ACC112 (cell line): Measurements from ENCODE around the gene CD22.
"Not testable (repeated sequence)": the region's sequence is repeated elsewhere in the genome, so short reads cannot be mapped to it uniquely, and the experiment has no call there.

Experiments used
- H2AFZ ChIP-seq: fragments of 200-600 bp; sonication (generic); one replicate; pipeline ENCODE4 v1.6.0; 2017; ENCODE audit warnings: antibody characterized with exemption, low read length; ENCODE audit not compliant: unreplicated experiment
- H3K27ac ChIP-seq: fragments of 200-600 bp; sonication (generic); 2 replicates; pipeline ENCODE4 v1.5.1; 2014; ENCODE audit warnings: low read depth, mild to moderate bottlenecking, antibody characterized with exemption, low read length, moderate library complexity
- H3K27me3 ChIP-seq: fragments of 200-600 bp; sonication (generic); 2 replicates; pipeline ENCODE4 v1.6.1; 2014; ENCODE audit warnings: mild to moderate bottlenecking, antibody characterized with exemption, low read length, moderate library complexity, mixed read lengths; ENCODE audit not compliant: insufficient read depth
- H3K36me3 ChIP-seq: fragments of 200-600 bp; sonication (generic); 2 replicates; pipeline ENCODE4 v1.6.1; 2016; ENCODE audit warnings: mild to moderate bottlenecking, antibody characterized with exemption, low read length, moderate library complexity, mixed read lengths; ENCODE audit not compliant: insufficient read depth
- H3K4me1 ChIP-seq: fragments of 200-600 bp; sonication (generic); one replicate; pipeline ENCODE4 v1.6.1; 2016; ENCODE audit warnings: low read length, mixed read lengths; ENCODE audit not compliant: insufficient read depth, unreplicated experiment, control insufficient read depth
- H3K4me3 ChIP-seq: fragments of 200-600 bp; sonication (generic); 2 replicates; pipeline ENCODE4 v1.5.1; 2014; ENCODE audit warnings: mild to moderate bottlenecking, low read depth, low read length
- H3K79me2 ChIP-seq: fragments of 200-600 bp; sonication (generic); one replicate; pipeline ENCODE4 v1.6.0; 2016; ENCODE audit warnings: low read length; ENCODE audit not compliant: control insufficient read depth, unreplicated experiment, insufficient read depth

CD22 gene

GRCh38 chr19:35375505-35376307 is 46.7 kb downstream of the CD22 start:
- Histone ChIP-seq H3K36me3 (no peaks in the 10 kb centered on the region), H3K27ac (no peak overlapping the region), H3K27me3 (no peaks in the 10 kb centered on the region; the same call in 1 of the 2 replicates), H3K79me2 (no peaks in the 10 kb centered on the region), H3K4me1 (no peaks in the 10 kb centered on the region), H2AFZ (no peak overlapping the region), H3K4me3 (no peak overlapping the region)

- Histone ChIP-seq H3K79me2 (no peaks in the 10 kb centered on the region), H3K4me3 (no peak overlapping the region), H3K27ac (no peak overlapping the region)
These were observed 48.7 kb downstream of the CD22 start for GRCh38 chr19:35377656-35378055.

GRCh38 chr19:35378356-35378755 is 49.4 kb downstream of the CD22 start:
- Histone ChIP-seq H3K27me3 (peaks cover 13% of the 10 kb centered on the region), H3K4me3 (no peak overlapping the region), H3K79me2 (no peaks in the 10 kb centered on the region), H2AFZ (no peak overlapping the region), H3K27ac (no peak overlapping the region), H3K4me1 (no peaks in the 10 kb centered on the region), H3K36me3 (no peaks in the 10 kb centered on the region)

More at GRCh38 chr19:35377656-35378055, 48.7 kb downstream of the CD22 start:
- Histone ChIP-seq H3K27me3 (peaks cover 13% of the 10 kb centered on the region), H3K4me1 (no peaks in the 10 kb centered on the region), H3K36me3 (no peaks in the 10 kb centered on the region), H2AFZ (no peak overlapping the region)

GRCh38 chr19:35379545-35379944 is 50.6 kb downstream of the CD22 start:
- not testable (repeated sequence) for H3K4me3 ChIP-seq, H3K27ac ChIP-seq, H3K36me3 ChIP-seq, H3K79me2 ChIP-seq, H2AFZ ChIP-seq, H3K4me1 ChIP-seq
- peaks cover 13% of the 10 kb centered on the region for H3K27me3 ChIP-seq

- no peak overlapping the region for H2AFZ ChIP-seq
- H3K4me1 ChIP-seq, result no peaks in the 10 kb centered on the region
- H3K4me3 ChIP-seq, result no peak overlapping the region
- H3K27me3 ChIP-seq, result peaks cover 13% of the 10 kb centered on the region
- H3K27ac ChIP-seq, result no peak overlapping the region
- H3K79me2 ChIP-seq, result no peaks in the 10 kb centered on the region
- no peaks in the 10 kb centered on the region for H3K36me3 ChIP-seq
These were observed 51.0 kb downstream of the CD22 start for GRCh38 chr19:35379992-35380391.

- H3K27me3 ChIP-seq, result peaks cover 13% of the 10 kb centered on the region
- H3K79me2 ChIP-seq, result no peaks in the 10 kb centered on the region
- no peak overlapping the region for H3K4me3 ChIP-seq
- H3K4me1 ChIP-seq, result no peaks in the 10 kb centered on the region
- H2AFZ ChIP-seq, result no peak overlapping the region
- no peaks in the 10 kb centered on the region for H3K36me3 ChIP-seq
- H3K27ac ChIP-seq, result no peak overlapping the region
These were observed 51.6 kb downstream of the CD22 start for GRCh38 chr19:35380450-35381124.

- no peaks in the 10 kb centered on the region for H3K79me2 ChIP-seq
- H3K27ac ChIP-seq, result no peak overlapping the region
- H2AFZ ChIP-seq, result no peak overlapping the region
- no peaks in the 10 kb centered on the region for H3K36me3 ChIP-seq
- peaks cover 13% of the 10 kb centered on the region for H3K27me3 ChIP-seq
- H3K4me3 ChIP-seq, result no peak overlapping the region
- H3K4me1 ChIP-seq, result no peaks in the 10 kb centered on the region
These were observed 52.3 kb downstream of the CD22 start for GRCh38 chr19:35381318-35381717.

- Histone ChIP-seq H3K4me3 (no peak overlapping the region), H3K27ac (no peak overlapping the region), H3K27me3 (peaks cover 13% of the 10 kb centered on the region), H3K79me2 (no peaks in the 10 kb centered on the region), H3K4me1 (no peaks in the 10 kb centered on the region), H2AFZ (no peak overlapping the region), H3K36me3 (no peaks in the 10 kb centered on the region)
These were observed 52.9 kb downstream of the CD22 start for GRCh38 chr19:35381926-35382325.

- H3K27ac ChIP-seq, result no peak overlapping the region
- no peaks in the 10 kb centered on the region for H3K79me2 ChIP-seq
- no peaks in the 10 kb centered on the region for H3K36me3 ChIP-seq
- H2AFZ ChIP-seq, result no peak overlapping the region
- no peaks in the 10 kb centered on the region for H3K4me1 ChIP-seq
- peaks cover 13% of the 10 kb centered on the region for H3K27me3 ChIP-seq
- no peak overlapping the region for H3K4me3 ChIP-seq
These were observed 54.5 kb downstream of the CD22 start for GRCh38 chr19:35383536-35383935.

- no peak overlapping the region for H2AFZ ChIP-seq
- H3K4me1 ChIP-seq, result no peaks in the 10 kb centered on the region
- no peak overlapping the region for H3K27ac ChIP-seq
- no peak overlapping the region for H3K4me3 ChIP-seq
- H3K79me2 ChIP-seq, result no peaks in the 10 kb centered on the region
- H3K36me3 ChIP-seq, result no peaks in the 10 kb centered on the region
- H3K27me3 ChIP-seq, result 0 out of 2 replicates have a peak, but pooled peaks cover 4% of the 10 kb centered on the region
These were observed 59.5 kb downstream of the CD22 start for GRCh38 chr19:35388277-35389054.
